ENCODE results near the gene SLC6A6. TPM values are rescaled to one million over a fixed set of nuclear protein-coding genes. Genes with fewer than 3 reads are reported as not detected.

The SLC6A6 gene
- total RNA-seq, 4 donors from 2014 or later, result 14.4 to 35.7 (median 17.0) TPM

- intact Hi-C loops (cut with DNase I), result no loop called here
- H3K4me1 ChIP-seq, result peaks cover 0 to 39% (median 20%) of the 10 kb centered on the region in 3 donors
- H3K4me3 ChIP-seq, result no peak overlapping the region
- no peak for DNase-seq
- TF ChIP-seq POLR2A (IDR thresholded peaks at IDR 0.05) (no peak), CTCF (IDR thresholded peaks at IDR 0.05) (no peak)
- no peaks in the 10 kb centered on the region for H3K36me3 ChIP-seq
- no peaks in the 10 kb centered on the region for H3K9me3 ChIP-seq
- H3K27me3 ChIP-seq, result no peaks in the 10 kb centered on the region
- H3K27ac ChIP-seq, result peak overlapping the region in 2 of 4 donors; percentile 1 to 29
- WGBS, 2 donors, result 61 to 72% methylated on average over 3 of the region's 3 CpGs
Measured at GRCh38 chr3:14528081-14528480, 125.7 kb downstream of the SLC6A6 start.

GRCh38 chr3:14531856-14532395 lies 129.5 kb downstream of the SLC6A6 start:
- Histone ChIP-seq H3K4me3 (no peak overlapping the region), H3K27ac (peak overlapping the region in 1 of 4 donors; percentile 56), H3K4me1 (peaks cover 5 to 42% (median 11%) of the 10 kb centered on the region in 3 donors), H3K36me3 (no peaks in the 10 kb centered on the region), H3K27me3 (no peaks in the 10 kb centered on the region), H3K9me3 (no peaks in the 10 kb centered on the region)
- intact Hi-C loops (cut with DNase I), result no loop called here
- WGBS, 2 donors, result 90 to 92% methylated on average over 6 to 14 of the region's 17 CpGs
- no peak for DNase-seq
- TF ChIP-seq CTCF (IDR thresholded peaks at IDR 0.05) (no peak), POLR2A (IDR thresholded peaks at IDR 0.05) (no peak)

GRCh38 chr3:14532691-14533456 lies 130.5 kb downstream of the SLC6A6 start:
- Histone ChIP-seq H3K9me3 (no peaks in the 10 kb centered on the region), H3K36me3 (no peaks in the 10 kb centered on the region), H3K27me3 (no peaks in the 10 kb centered on the region), H3K27ac (peak overlapping the region; percentile 21 to 56 (median 32)), H3K4me1 (peaks cover 5 to 41% (median 11%) of the 10 kb centered on the region in 3 donors), H3K4me3 (no peak overlapping the region)
- intact Hi-C loops (cut with DNase I), result no loop called here
- TF ChIP-seq POLR2A (IDR thresholded peaks at IDR 0.05), result no peak
- no peak for TF ChIP-seq CTCF (IDR thresholded peaks at IDR 0.05)
- DNase-seq, result no peak
- WGBS, 2 donors, result 44 to 51% methylated on average over 13 to 20 of the region's 20 CpGs

- DNase-seq, result no peak
- H3K36me3 ChIP-seq, result no peaks in the 10 kb centered on the region
- TF ChIP-seq POLR2A (IDR thresholded peaks at IDR 0.05), result no peak
- TF ChIP-seq CTCF (IDR thresholded peaks at IDR 0.05), result no peak
- no peaks in the 10 kb centered on the region for H3K9me3 ChIP-seq
- H3K4me3 ChIP-seq, result no peak overlapping the region
- 85 to 87% methylated on average over 7 to 13 of the region's 14 CpGs for WGBS, 2 donors
- peak overlapping the region in 2 of 4 donors; percentile 29 to 34 for H3K27ac ChIP-seq
- H3K4me1 ChIP-seq, result peaks cover 5 to 41% (median 11%) of the 10 kb centered on the region in 3 donors
- intact Hi-C loops (cut with DNase I), result no loop called here
- no peaks in the 10 kb centered on the region for H3K27me3 ChIP-seq
Measured at GRCh38 chr3:14533457-14533958, 131.1 kb downstream of the SLC6A6 start.

Data from esophagus squamous epithelium (tissue), 5 donors.